OCI-LY7 (cell line): ENCODE data around the gene POLR1A. TPM values are rescaled to one million over a fixed set of nuclear protein-coding genes. Genes with fewer than 3 reads are reported as not detected.

Source experiments
- BruUV-seq: library from RNA; stranded (reverse); fragments of 400-500 nt; replicated peaks from 2 replicates; lab custom pipeline; 2021; lab: Mats Ljungman, UMichigan
- CTCF ChIA-PET: fragments of 300-600 bp; sonication (Branson Sonifier 250); formaldehyde crosslinking; loops from one replicate; lab custom pipeline; 2022; ENCODE audit warnings: antibody characterized with exemption; ENCODE audit not compliant: unreplicated experiment; lab: Charles Lee
- POLR2A ChIA-PET: fragments of 300-600 bp; sonication (Branson Sonifier 250); formaldehyde crosslinking; loops from one replicate; lab custom pipeline; 2022; ENCODE audit warnings: antibody characterized with exemption; lab: Charles Lee
- DNase-seq: peaks from one replicate; pipeline ENCODE4 v3.0.0-alpha.2; 2015; ENCODE audit warnings: low spot score
- H2AFZ ChIP-seq: fragments of 200-600 bp; sonication (generic), shearing (Covaris generic); 2 replicates; pipeline ENCODE4 v1.6.1; 2014; ENCODE audit warnings: mild to moderate bottlenecking, antibody characterized with exemption, low read length, moderate library complexity
- H3K27ac ChIP-seq: fragments of 200-600 bp; sonication (generic); 2 replicates; pipeline ENCODE4 v1.5.1; 2014; ENCODE audit warnings: mixed run types, low read depth, mild to moderate bottlenecking, moderate library complexity, low read length, inconsistent platforms; ENCODE audit not compliant: poor library complexity, severe bottlenecking
- H3K36me3 ChIP-seq: fragments of 200-600 bp; sonication (generic); 2 replicates; pipeline ENCODE4 v1.6.1; 2014; ENCODE audit warnings: mild to moderate bottlenecking, antibody characterized with exemption, low read length, moderate library complexity, mixed read lengths; ENCODE audit not compliant: insufficient read depth
- H3K4me1 ChIP-seq: fragments of 200-600 bp; sonication (generic); 2 replicates; pipeline ENCODE4 v1.5.1; 2014; ENCODE audit warnings: mild to moderate bottlenecking, low read length; ENCODE audit not compliant: insufficient read depth, poor library complexity, severe bottlenecking
- H3K4me2 ChIP-seq: fragments of 200-600 bp; sonication (generic); 2 replicates; pipeline ENCODE4 v1.6.1; 2014; ENCODE audit warnings: mild to moderate bottlenecking, low read length
- H3K4me3 ChIP-seq: fragments of 200-600 bp; sonication (generic); 2 replicates; pipeline ENCODE4 v1.5.1; 2014; ENCODE audit warnings: mild to moderate bottlenecking, low read depth, low read length; ENCODE audit not compliant: poor library complexity, severe bottlenecking
- H3K79me2 ChIP-seq: fragments of 200-600 bp; sonication (generic); 2 replicates; pipeline ENCODE4 v1.6.1; 2016; ENCODE audit warnings: low read depth, mild to moderate bottlenecking, low read length, moderate library complexity, mixed read lengths; ENCODE audit not compliant: insufficient read depth
- H3K9me2 ChIP-seq: fragments of 200-600 bp; sonication (generic); 2 replicates; pipeline ENCODE4 v1.6.1; 2016; ENCODE audit warnings: mild to moderate bottlenecking, low read length, mixed read lengths; ENCODE audit not compliant: insufficient read depth
- H3K9me3 ChIP-seq: fragments of 200-600 bp; sonication (generic); 2 replicates; pipeline ENCODE4 v1.6.1; 2014; ENCODE audit warnings: mild to moderate bottlenecking, mixed run types, low read length, mixed read lengths
- H4K20me1 ChIP-seq: fragments of 200-600 bp; sonication (generic); 2 replicates; pipeline ENCODE4 v1.6.1; 2014; ENCODE audit warnings: mild to moderate bottlenecking, antibody characterized with exemption, low read length, moderate library complexity, mixed read lengths; ENCODE audit not compliant: insufficient read depth
- EZH2phosphoT487 ChIP-seq: fragments of 200-600 bp; sonication (generic); IDR thresholded peaks from 2 replicates; pipeline ENCODE4 v1.6.1; 2018; ENCODE audit warnings: low read depth, borderline replicate concordance, mild to moderate bottlenecking, mixed run types, antibody characterized with exemption, low read length, moderate library complexity, mixed read lengths
- intact Hi-C: fragments of 100-400 bp; cut with micrococcal nuclease; formaldehyde crosslinking; loops from one replicate; pipeline ENCODE4 v1.10.0; 2022; ENCODE audit not compliant: unreplicated experiment
- total RNA-seq, 2 experiments: library from RNA; depleted of rRNA in 1 of 2; stranded (reverse); fragments of >200 nt in 1 of 2; shearing (Covaris generic) in 1 of 2; gene quantifications; 2 replicates each; pipeline ENCODE4 v1.2.3, GENCODE V29; 2014 to 2022
- TF ChIP-seq, protein P1 (sequence below): fragments of 200-600 bp; sonication (generic); conservative IDR thresholded peaks from 2 replicates; pipeline ENCODE4 v1.5.1; 2014; ENCODE audit warnings: mild to moderate bottlenecking, antibody characterized with exemption, low read length, moderate library complexity, mixed read lengths

POLR1A gene
- total RNA-seq, 2 experiments from 2014 or later, result 17.5 to 53.3 TPM

DNA sequence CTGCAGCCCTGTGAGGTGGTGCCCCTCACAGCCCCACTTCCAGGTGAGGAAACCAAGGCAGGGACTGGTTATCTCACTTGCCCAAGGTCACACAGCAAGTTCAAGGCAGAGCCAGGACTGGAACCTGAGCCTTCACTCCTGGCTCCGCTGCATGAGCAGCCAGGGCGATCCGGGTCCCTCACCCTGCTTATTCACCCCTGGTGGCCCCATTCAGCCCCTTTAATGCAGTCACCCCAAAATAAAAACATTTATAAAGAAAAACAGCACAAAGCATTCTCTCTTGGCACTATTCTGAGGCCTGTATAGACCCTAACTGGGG, 57.3 kb downstream of the POLR1A start:
- POLR2A ChIA-PET, result no interaction called here
- CTCF ChIA-PET, result no interaction called here
- TF ChIP-seq, protein P1, sequence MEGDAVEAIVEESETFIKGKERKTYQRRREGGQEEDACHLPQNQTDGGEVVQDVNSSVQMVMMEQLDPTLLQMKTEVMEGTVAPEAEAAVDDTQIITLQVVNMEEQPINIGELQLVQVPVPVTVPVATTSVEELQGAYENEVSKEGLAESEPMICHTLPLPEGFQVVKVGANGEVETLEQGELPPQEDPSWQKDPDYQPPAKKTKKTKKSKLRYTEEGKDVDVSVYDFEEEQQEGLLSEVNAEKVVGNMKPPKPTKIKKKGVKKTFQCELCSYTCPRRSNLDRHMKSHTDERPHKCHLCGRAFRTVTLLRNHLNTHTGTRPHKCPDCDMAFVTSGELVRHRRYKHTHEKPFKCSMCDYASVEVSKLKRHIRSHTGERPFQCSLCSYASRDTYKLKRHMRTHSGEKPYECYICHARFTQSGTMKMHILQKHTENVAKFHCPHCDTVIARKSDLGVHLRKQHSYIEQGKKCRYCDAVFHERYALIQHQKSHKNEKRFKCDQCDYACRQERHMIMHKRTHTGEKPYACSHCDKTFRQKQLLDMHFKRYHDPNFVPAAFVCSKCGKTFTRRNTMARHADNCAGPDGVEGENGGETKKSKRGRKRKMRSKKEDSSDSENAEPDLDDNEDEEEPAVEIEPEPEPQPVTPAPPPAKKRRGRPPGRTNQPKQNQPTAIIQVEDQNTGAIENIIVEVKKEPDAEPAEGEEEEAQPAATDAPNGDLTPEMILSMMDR, result no peak
- TF ChIP-seq EZH2phosphoT487, result no peak

DNA sequence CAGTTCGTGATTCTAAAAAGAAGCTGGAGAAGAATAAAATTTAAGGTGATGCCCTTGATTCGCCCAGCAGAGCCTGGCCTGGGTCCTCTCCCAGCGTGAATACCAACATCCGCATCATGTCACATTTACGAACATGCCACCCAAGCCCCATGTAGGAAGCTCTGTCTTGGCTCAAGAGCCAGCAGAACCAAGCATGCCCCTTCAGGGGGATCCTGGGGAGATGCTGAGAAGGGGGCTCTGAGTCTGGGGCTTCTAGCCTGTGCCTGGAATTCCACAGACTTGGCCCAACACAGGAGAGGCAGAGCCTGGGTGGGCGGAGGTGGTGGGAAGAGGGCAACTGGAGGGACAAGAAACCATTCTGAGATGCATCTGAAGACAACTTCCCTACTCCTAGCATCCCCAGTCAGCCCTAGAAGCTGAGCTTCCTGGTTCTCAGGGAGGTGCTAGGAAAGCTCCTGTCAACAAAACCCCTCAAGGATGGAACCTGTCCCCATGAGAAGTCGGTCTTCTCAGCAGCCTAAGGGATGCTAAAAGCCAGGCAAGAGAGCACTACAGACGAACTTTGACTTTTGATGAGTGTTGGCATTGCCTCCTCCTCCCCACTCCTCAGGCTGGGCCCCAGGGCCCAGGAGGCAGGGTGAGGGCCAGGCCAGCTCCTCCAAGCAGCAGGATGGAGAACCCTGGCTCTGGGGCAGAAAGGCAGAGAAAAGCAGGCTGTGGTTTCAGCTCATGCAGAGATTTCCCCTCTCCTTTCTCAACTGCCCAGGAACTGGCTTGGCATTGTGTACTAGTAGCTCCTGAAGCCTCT, 57.9 kb downstream of the POLR1A start:
- no peak for DNase-seq
- H3K4me1 ChIP-seq, result no peaks in the 10 kb centered on the region
- H3K9me2 ChIP-seq, result no peaks in the 10 kb centered on the region
- no peak overlapping the region for H3K27ac ChIP-seq
- intact Hi-C loops, result no loop called here
- H3K4me2 ChIP-seq, result no peak overlapping the region
- TF ChIP-seq, protein P1, result no peak
- TF ChIP-seq EZH2phosphoT487, result no peak
- peaks cover 98% of the 10 kb centered on the region for H3K36me3 ChIP-seq
- no peaks in the 10 kb centered on the region for H3K79me2 ChIP-seq
- H3K4me3 ChIP-seq, result no peak overlapping the region
- H3K9me3 ChIP-seq, result no peaks in the 10 kb centered on the region
- no TSS peak for BruUV-seq
- H4K20me1 ChIP-seq, result no peaks in the 10 kb centered on the region
- no peak overlapping the region for H2AFZ ChIP-seq
- ChIA-PET POLR2A (interaction anchor here (1.0 kb wide), 1 partner anchor 11 kb away, joined by 3 read pairs; no protein-coding TSS in a partner anchor), CTCF (no interaction called here)

More for the DNA sequence above, 57.3 kb downstream of the POLR1A start:
- Histone ChIP-seq H3K4me1 (no peaks in the 10 kb centered on the region), H3K4me3 (no peak overlapping the region), H3K4me2 (no peak overlapping the region), H3K9me2 (no peaks in the 10 kb centered on the region), H3K27ac (no peak overlapping the region), H4K20me1 (no peaks in the 10 kb centered on the region), H3K36me3 (peaks cover 97% of the 10 kb centered on the region), H3K9me3 (no peaks in the 10 kb centered on the region), H2AFZ (no peak overlapping the region), H3K79me2 (no peaks in the 10 kb centered on the region)
- intact Hi-C loops, result no loop called here
- no peak for DNase-seq
- no TSS peak for BruUV-seq

DNA sequence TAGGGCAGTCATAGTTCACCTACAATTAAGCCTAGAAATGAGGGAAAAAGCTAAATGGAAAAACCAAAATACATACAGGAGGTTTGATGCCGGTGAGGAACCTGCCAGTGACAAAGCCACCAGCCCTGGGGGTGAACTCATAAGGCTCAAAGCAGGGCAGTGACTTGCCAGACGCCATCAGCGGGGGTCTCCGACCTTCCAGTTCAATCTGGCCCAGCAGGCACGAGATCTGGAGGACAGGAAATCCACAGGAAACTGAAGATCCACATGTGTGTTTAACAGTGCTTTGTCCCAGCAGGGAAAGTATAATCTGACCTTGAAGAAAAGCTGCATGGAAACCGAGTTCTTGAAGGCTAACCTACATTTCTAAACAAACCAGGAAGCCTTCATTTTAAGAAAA, 60.1 kb downstream of the POLR1A start:
- ChIA-PET CTCF (no interaction called here), POLR2A (interaction anchor here (1.4 kb wide), 1 partner anchor 9 kb away, joined by 4 read pairs; no protein-coding TSS in a partner anchor)
- no peak for DNase-seq
- Histone ChIP-seq H3K27ac (no peak overlapping the region), H3K4me3 (no peak overlapping the region), H3K4me2 (no peak overlapping the region), H2AFZ (no peak overlapping the region), H3K9me2 (no peaks in the 10 kb centered on the region), H3K9me3 (no peaks in the 10 kb centered on the region), H4K20me1 (no peaks in the 10 kb centered on the region), H3K36me3 (peaks cover 99% of the 10 kb centered on the region), H3K79me2 (no peaks in the 10 kb centered on the region), H3K4me1 (no peaks in the 10 kb centered on the region)
- no peak for TF ChIP-seq EZH2phosphoT487
- TF ChIP-seq, protein P1, result no peak
- no TSS peak for BruUV-seq
- intact Hi-C loops, result no loop called here
